Measurements from ENCODE around the gene XRRA1. TPM values are rescaled to one million over a fixed set of nuclear protein-coding genes. Genes with fewer than 3 reads are reported as not detected.

Gene XRRA1
- total and polyA plus RNA-seq, 12 donors = 3.1 to 50.2 (median 12.2) TPM

GRCh38 chr11:74809801-74810200 is 139.1 kb downstream of the XRRA1 start:
- Histone ChIP-seq H3K27ac (no peak overlapping the region), H3K27me3 (no peaks in the 10 kb centered on the region), H3K4me1 (replicated peaks in 1 of 2) (peaks cover 0 to 7% of the 10 kb centered on the region in 2 donors), H3K9me3 (replicated peaks in 1 of 3) (no peaks in the 10 kb centered on the region), H3K36me3 (replicated peaks in 1 of 2) (no peaks in the 10 kb centered on the region), H3K4me3 (no peak overlapping the region)
- DNase-seq = no peak
- intact Hi-C loops (cut with DNase I) = no loop called here
- no peak for TF ChIP-seq POLR2A (IDR thresholded peaks at IDR 0.05)
- TF ChIP-seq CTCF (IDR thresholded peaks at IDR 0.05) = no peak

- intact Hi-C loops (cut with DNase I) = no loop called here
- H3K27ac ChIP-seq = no peak overlapping the region
- no peaks in the 10 kb centered on the region for H3K36me3 ChIP-seq (replicated peaks in 1 of 2)
- H3K9me3 ChIP-seq (replicated peaks in 1 of 3) = no peaks in the 10 kb centered on the region
- H3K4me1 ChIP-seq (replicated peaks in 1 of 2) = peaks cover 0 to 7% of the 10 kb centered on the region in 2 donors
- no peaks in the 10 kb centered on the region for H3K27me3 ChIP-seq
- no peak overlapping the region for H3K4me3 ChIP-seq
- 93 to 97% (median 95%) methylated on average over 3 of the region's 3 CpGs for WGBS, 4 donors
- DNase-seq = no peak
- TF ChIP-seq POLR2A (IDR thresholded peaks at IDR 0.05) = no peak
- TF ChIP-seq CTCF (IDR thresholded peaks at IDR 0.05) = no peak
These were observed 142.6 kb downstream of the XRRA1 start for GRCh38 chr11:74806267-74806666.

- Histone ChIP-seq H3K27ac (no peak overlapping the region), H3K36me3 (replicated peaks in 1 of 2) (peaks cover 0 to 14% of the 10 kb centered on the region in 2 donors), H3K27me3 (no peaks in the 10 kb centered on the region), H3K4me3 (no peak overlapping the region), H3K9me3 (replicated peaks in 1 of 3) (no peaks in the 10 kb centered on the region), H3K4me1 (replicated peaks in 1 of 2) (no peaks in the 10 kb centered on the region)
- no peak for DNase-seq
- TF ChIP-seq CTCF (IDR thresholded peaks at IDR 0.05) (no peak), POLR2A (IDR thresholded peaks at IDR 0.05) (no peak)
- 86 to 98% (median 87%) methylated on average over 8 to 9 of the region's 9 CpGs for WGBS, 4 donors
- intact Hi-C loops (cut with DNase I) = no loop called here
These were observed 157.4 kb downstream of the XRRA1 start for GRCh38 chr11:74791333-74792100.

Small RNAs within 50 kb of the gene (small RNA-seq; reads per million reads assigned to genes)
- gene RN7SL239P (0 reads per million in 2 donors), gene RNU6-216P (0 reads per million in 2 donors)

Other genes with a start within 250 kb of the XRRA1 start
- under 1 TPM in 3 of 9 donors, not detected in 6; 0.72 to 0.95 (median 0.76) TPM for gene CHRDL2, start 217.7 kb downstream of the XRRA1 start, total RNA-seq
- gene CHRDL2, start 217.7 kb downstream of the XRRA1 start, polyA plus RNA-seq = under 1 TPM in 2 of 3 donors, not detected in 1; 0.30 to 0.35 TPM
- gene RNF169, start 200.2 kb downstream of the XRRA1 start, total RNA-seq = 10 to 100 TPM in 7 of 9 donors, 1 to 10 TPM in 2; 7.5 to 17.8 (median 12.6) TPM
- gene RNF169, start 200.2 kb downstream of the XRRA1 start, polyA plus RNA-seq = 1 to 10 TPM; 1.9 to 6.6 (median 2.8) TPM
- 100 to 1,000 TPM in 4 of 9 donors, 10 to 100 TPM in 5; 38.6 to 287 (median 98.5) TPM for gene SPCS2, start 175 bp upstream of the XRRA1 start, total RNA-seq
- 100 to 1,000 TPM in 2 of 3 donors, 10 to 100 TPM in 1; 64.5 to 259 (median 149) TPM for gene SPCS2, start 175 bp upstream of the XRRA1 start, polyA plus RNA-seq
- gene NEU3, start 39.8 kb upstream of the XRRA1 start, total RNA-seq = 10 to 100 TPM; 17.7 to 34.9 (median 21.7) TPM
- 10 to 100 TPM in 2 of 3 donors, 1 to 10 TPM in 1; 8.3 to 18.2 (median 12.6) TPM for gene NEU3, start 39.8 kb upstream of the XRRA1 start, polyA plus RNA-seq
- not detected for gene OR2AT4, start 147.8 kb upstream of the XRRA1 start, total RNA-seq
- gene OR2AT4, start 147.8 kb upstream of the XRRA1 start, polyA plus RNA-seq = not detected
- gene SLCO2B1, start 202.0 kb upstream of the XRRA1 start, total RNA-seq = 100 to 1,000 TPM in 7 of 9 donors, 10 to 100 TPM in 1, 1 to 10 TPM in 1; 5.8 to 234 (median 156) TPM
- gene SLCO2B1, start 202.0 kb upstream of the XRRA1 start, polyA plus RNA-seq = 10 to 100 TPM; 13.0 to 24.3 (median 18.5) TPM